ENCODE measurements around the gene KRT79. TPM values are rescaled to one million over a fixed set of nuclear protein-coding genes. Genes with fewer than 3 reads are reported as not detected.

KRT79 gene
- total and polyA plus RNA-seq, 8 donors: 0.15 TPM; not detected in 7

DNA sequence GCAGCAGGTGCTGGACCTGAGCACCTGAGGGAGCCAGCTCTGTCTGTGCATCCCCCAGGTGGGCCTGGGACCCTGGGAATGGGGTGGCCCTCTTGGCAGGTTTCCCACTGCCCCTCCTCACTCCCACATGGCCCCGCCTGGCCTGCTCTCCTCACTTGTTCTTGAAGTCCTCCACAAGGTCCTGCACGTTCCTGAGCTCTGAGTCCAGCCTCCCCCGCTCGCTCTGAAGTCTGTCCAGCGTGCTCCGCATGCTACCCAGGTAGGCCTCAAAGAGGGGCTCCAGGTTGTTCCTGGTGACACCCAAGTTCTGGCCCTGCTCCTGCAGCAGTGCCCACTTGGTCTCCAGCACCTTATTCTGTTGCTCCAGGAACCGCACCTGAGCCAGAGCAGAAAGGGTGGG is 2.9 kb downstream of the KRT79 start:
- DNase-seq: no peak
- H3K27ac ChIP-seq: no peak overlapping the region
- intact Hi-C loops (cut with DNase I; ENCODE audit: low total_unique reads): no loop called here
- WGBS, 5 donors: 79 to 91% (median 80%) methylated on average over 6 to 7 of the region's 7 CpGs
- no peak overlapping the region for H3K4me3 ChIP-seq
- peaks cover 0 to 31% (median 4%) of the 10 kb centered on the region in 3 donors for H3K27me3 ChIP-seq
- TF ChIP-seq EP300 (IDR thresholded peaks at IDR 0.05): no peak
- TF ChIP-seq POLR2AphosphoS5 (IDR thresholded peaks at IDR 0.05): no peak
- TF ChIP-seq POLR2A (IDR thresholded peaks at IDR 0.05): no peak
- TF ChIP-seq CTCF (IDR thresholded peaks at IDR 0.05): no peak
- no peaks in the 10 kb centered on the region for H3K9me3 ChIP-seq
- no peaks in the 10 kb centered on the region for H3K36me3 ChIP-seq
- H3K4me1 ChIP-seq: no peaks in the 10 kb centered on the region

DNA sequence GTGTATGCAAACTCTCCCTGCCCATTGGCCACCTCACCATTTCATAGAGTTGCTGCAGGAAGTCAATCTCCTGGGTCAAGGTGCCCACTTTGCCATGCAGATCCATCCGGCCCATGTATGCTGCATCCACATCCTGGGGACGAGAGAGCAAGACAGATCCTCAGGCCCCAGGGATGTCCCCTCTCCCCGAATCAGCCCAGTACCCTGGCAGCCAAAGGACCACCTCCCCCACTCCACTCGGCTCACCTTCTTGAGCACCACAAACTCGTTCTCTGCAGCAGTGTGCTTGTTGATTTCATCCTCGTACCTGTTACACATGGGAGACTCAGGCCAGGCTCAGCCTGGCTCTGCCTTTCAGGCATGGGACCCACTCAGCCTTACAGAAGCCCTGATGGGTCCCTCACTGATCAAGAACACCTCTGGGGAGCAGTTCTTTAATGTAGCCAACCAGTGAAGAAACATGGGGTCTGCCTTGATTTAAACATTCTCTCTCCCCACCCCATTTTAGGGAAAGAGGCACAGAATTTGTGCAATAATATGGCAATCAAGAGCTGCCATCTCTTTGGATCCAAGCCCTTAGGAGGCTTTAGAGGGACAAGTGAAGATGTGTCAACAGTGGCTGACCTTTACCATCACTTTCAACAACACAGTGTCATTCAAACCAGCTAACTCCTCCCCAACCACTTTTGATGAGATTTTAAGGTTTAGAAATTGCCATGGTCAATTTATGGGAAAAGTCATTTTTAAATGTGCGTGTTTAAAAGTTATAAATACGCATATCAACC is 3.9 kb downstream of the KRT79 start:
- DNase-seq: no peak
- H3K4me1 ChIP-seq: no peaks in the 10 kb centered on the region
- no peak overlapping the region for H3K27ac ChIP-seq
- TF ChIP-seq CTCF (IDR thresholded peaks at IDR 0.05) (no peak), POLR2A (IDR thresholded peaks at IDR 0.05) (no peak), POLR2AphosphoS5 (IDR thresholded peaks at IDR 0.05) (no peak), EP300 (IDR thresholded peaks at IDR 0.05) (no peak)
- intact Hi-C loops (cut with DNase I; ENCODE audit: low total_unique reads): no loop called here
- no peak overlapping the region for H3K4me3 ChIP-seq
- peaks cover 0 to 24% (median 4%) of the 10 kb centered on the region in 3 donors for H3K27me3 ChIP-seq
- no peaks in the 10 kb centered on the region for H3K36me3 ChIP-seq
- H3K9me3 ChIP-seq: no peaks in the 10 kb centered on the region
- WGBS, 5 donors: 76 to 80% (median 80%) methylated on average over 8 of the region's 8 CpGs

GRCh38 chr12:52828591-52829021 is 5.5 kb downstream of the KRT79 start:
- 34 to 48% (median 38%) methylated on average over 2 of the region's 2 CpGs for WGBS, 5 donors
- Histone ChIP-seq H3K36me3 (no peaks in the 10 kb centered on the region), H3K9me3 (no peaks in the 10 kb centered on the region), H3K4me1 (no peaks in the 10 kb centered on the region), H3K27me3 (peaks cover 0 to 9% (median 0%) of the 10 kb centered on the region in 3 donors), H3K4me3 (no peak overlapping the region), H3K27ac (no peak overlapping the region)
- no peak for TF ChIP-seq POLR2AphosphoS5 (IDR thresholded peaks at IDR 0.05)
- TF ChIP-seq POLR2A (IDR thresholded peaks at IDR 0.05): no peak
- TF ChIP-seq CTCF (IDR thresholded peaks at IDR 0.05): no peak
- TF ChIP-seq EP300 (IDR thresholded peaks at IDR 0.05): no peak
- DNase-seq: no peak
- intact Hi-C loops (cut with DNase I; ENCODE audit: low total_unique reads): no loop called here

DNA sequence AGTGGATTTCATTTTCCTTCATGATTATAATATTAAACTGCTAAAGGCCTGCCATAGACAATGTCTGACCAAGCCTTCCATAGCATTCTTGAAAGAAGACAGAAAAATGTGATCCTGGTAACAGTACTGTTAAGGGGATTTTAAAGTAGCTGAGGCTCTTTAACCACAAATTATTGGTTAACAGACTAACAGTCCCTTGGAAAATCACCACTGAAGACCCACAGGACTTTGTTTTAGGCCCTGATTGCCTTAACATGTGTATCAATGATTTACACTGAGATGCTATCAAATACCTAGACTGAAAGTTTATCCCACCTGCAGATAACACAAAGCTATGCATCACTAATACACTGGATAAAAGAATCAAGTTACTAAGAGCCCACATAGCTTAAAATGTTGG is 6.0 kb downstream of the KRT79 start:
- Histone ChIP-seq H3K27me3 (peaks cover 0 to 9% (median 0%) of the 10 kb centered on the region in 3 donors), H3K36me3 (no peaks in the 10 kb centered on the region), H3K4me3 (no peak overlapping the region), H3K4me1 (no peaks in the 10 kb centered on the region), H3K9me3 (no peaks in the 10 kb centered on the region), H3K27ac (no peak overlapping the region)
- TF ChIP-seq POLR2AphosphoS5 (IDR thresholded peaks at IDR 0.05): no peak
- TF ChIP-seq CTCF (IDR thresholded peaks at IDR 0.05): no peak
- no peak for TF ChIP-seq POLR2A (IDR thresholded peaks at IDR 0.05)
- TF ChIP-seq EP300 (IDR thresholded peaks at IDR 0.05): no peak
- intact Hi-C loops (cut with DNase I; ENCODE audit: low total_unique reads): no loop called here
- no peak for DNase-seq

All from stomach (tissue), 9 donors.